A673 (cell line): ENCODE results near the gene IL1RAPL2. TPM values are rescaled to one million over a fixed set of nuclear protein-coding genes. Genes with fewer than 3 reads are reported as not detected.
"Not testable (repeated sequence)": the region's sequence is repeated elsewhere in the genome, so short reads cannot be mapped to it uniquely, and the experiment has no call there.

ENCODE experiments used
- BruUV-seq: library from RNA; stranded (reverse); fragments of 400-500 nt; replicated peaks from 2 replicates; lab custom pipeline; 2021; lab: Mats Ljungman, UMichigan
- CTCF ChIA-PET: fragments of 300-600 bp; sonication (Branson Sonifier 250); formaldehyde crosslinking; loops from one replicate; lab custom pipeline; 2022; ENCODE audit warnings: antibody characterized with exemption; lab: Charles Lee
- POLR2A ChIA-PET: fragments of 300-600 bp; sonication (Branson Sonifier 250); formaldehyde crosslinking; loops from one replicate; lab custom pipeline; 2022; ENCODE audit warnings: antibody characterized with exemption; ENCODE audit not compliant: low non-redundant PET; lab: Charles Lee
- DNase-seq: peaks from one replicate; pipeline ENCODE4 v3.0.0-alpha.2; 2015; ENCODE audit warnings: low spot score
- H3K27ac ChIP-seq: fragments of 200-600 bp; sonication (generic); 2 replicates; pipeline ENCODE4 v1.5.1; 2016; ENCODE audit warnings: mixed run types, low read depth, mild to moderate bottlenecking, mixed read lengths, antibody characterized with exemption, low read length; ENCODE audit not compliant: poor library complexity, severe bottlenecking
- H3K27me3 ChIP-seq: fragments of 200-600 bp; sonication (generic); replicated peaks from 2 replicates; pipeline ENCODE4 v1.6.1; 2017; ENCODE audit warnings: mixed run types, low read depth, mild to moderate bottlenecking, mixed read lengths, antibody characterized with exemption, low read length; ENCODE audit not compliant: insufficient read depth, poor library complexity
- H3K36me3 ChIP-seq: fragments of 200-600 bp; sonication (generic); 2 replicates; pipeline ENCODE4 v1.6.1; 2016; ENCODE audit warnings: mixed run types, mild to moderate bottlenecking, mixed read lengths, antibody characterized with exemption, low read length; ENCODE audit not compliant: insufficient read depth, poor library complexity, severe bottlenecking
- H3K4me1 ChIP-seq: fragments of 200-600 bp; sonication (generic); 2 replicates; pipeline ENCODE4 v1.6.1; 2017; ENCODE audit warnings: mixed run types, mild to moderate bottlenecking, mixed read lengths, antibody characterized with exemption, low read length; ENCODE audit not compliant: insufficient read depth, poor library complexity, severe bottlenecking
- H3K4me3 ChIP-seq: fragments of 200-600 bp; sonication (generic); 2 replicates; pipeline ENCODE4 v1.5.1; 2016; ENCODE audit warnings: low read depth, mixed run types, mild to moderate bottlenecking, mixed read lengths, low read length; ENCODE audit not compliant: poor library complexity, severe bottlenecking
- H3K9me3 ChIP-seq: fragments of 200-600 bp; sonication (generic); 2 replicates; pipeline ENCODE4 v1.6.1; 2016; ENCODE audit warnings: mixed run types, low read depth, mild to moderate bottlenecking, mixed read lengths, antibody characterized with exemption, low read length; ENCODE audit not compliant: poor library complexity, severe bottlenecking
- CTCF ChIP-seq: fragments of 300-800, 200-600 bp; sonication (generic); conservative IDR thresholded peaks from 2 replicates; pipeline ENCODE4 v1.5.1; 2017; ENCODE audit warnings: low read depth, mild to moderate bottlenecking, antibody characterized with exemption, low read length, moderate library complexity, mixed read lengths
- EZH2 ChIP-seq: fragments of 200-600 bp; sonication (generic); IDR thresholded peaks from 2 replicates; pipeline ENCODE4 v1.6.1; 2017; ENCODE audit warnings: borderline replicate concordance, low read depth, mild to moderate bottlenecking, mixed read lengths, antibody characterized with exemption, low read length; ENCODE audit not compliant: poor library complexity, severe bottlenecking
- intact Hi-C: fragments of 100-400 bp; cut with micrococcal nuclease; formaldehyde crosslinking; loops from one replicate; pipeline ENCODE4 v1.10.0; 2022; ENCODE audit not compliant: unreplicated experiment
- total RNA-seq: library from RNA; stranded (reverse); gene quantifications from 2 replicates; pipeline ENCODE4 v1.2.3, GENCODE V29; 2021

Gene IL1RAPL2
- total RNA-seq, 1 experiment from 2014 or later: not detected

DNA sequence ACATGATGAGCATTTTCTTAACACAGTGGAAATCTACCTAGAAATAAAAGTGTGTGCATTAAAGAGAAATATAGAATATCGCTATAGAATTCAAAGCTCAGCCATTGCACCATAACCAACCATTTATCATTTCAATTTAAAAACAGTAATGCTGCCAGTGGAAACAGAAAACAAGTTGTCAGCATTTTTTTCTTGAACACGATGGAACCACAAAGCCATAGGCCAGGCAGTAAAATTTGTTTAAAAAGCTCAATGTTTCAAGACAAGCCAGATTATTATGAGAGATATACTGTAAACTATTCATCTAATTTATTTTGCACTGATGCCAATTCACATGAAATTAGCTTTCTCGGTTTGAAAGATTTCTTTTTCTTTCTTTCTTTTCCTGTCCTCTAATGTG, 1209.7 kb downstream of the IL1RAPL2 start:
- no TSS peak for BruUV-seq
- ChIA-PET POLR2A (no interaction called here), CTCF (no interaction called here)
- no peak overlapping the region for H3K27ac ChIP-seq
- no peak for DNase-seq
- H3K27me3 ChIP-seq: peaks cover 2% of the 10 kb centered on the region
- intact Hi-C loops: no loop called here
- TF ChIP-seq EZH2 (no peak), CTCF (no peak)
- no peaks in the 10 kb centered on the region for H3K4me1 ChIP-seq
- H3K4me3 ChIP-seq: no peak overlapping the region
- no peaks in the 10 kb centered on the region for H3K36me3 ChIP-seq
- no peaks in the 10 kb centered on the region for H3K9me3 ChIP-seq

- no peak overlapping the region for H3K4me3 ChIP-seq
- POLR2A ChIA-PET: no interaction called here
- no TSS peak for BruUV-seq
- no peaks in the 10 kb centered on the region for H3K4me1 ChIP-seq
- DNase-seq: no peak
- peaks cover 5% of the 10 kb centered on the region for H3K27me3 ChIP-seq
- CTCF ChIA-PET: no interaction called here
- no peak overlapping the region for H3K27ac ChIP-seq
- intact Hi-C loops: no loop called here
- H3K36me3 ChIP-seq: no peaks in the 10 kb centered on the region
- H3K9me3 ChIP-seq: no peaks in the 10 kb centered on the region
- no peak for TF ChIP-seq CTCF
- TF ChIP-seq EZH2: no peak
These were observed 1215.8 kb downstream of the IL1RAPL2 start for GRCh38 chrX:105781804-105782203.

DNA sequence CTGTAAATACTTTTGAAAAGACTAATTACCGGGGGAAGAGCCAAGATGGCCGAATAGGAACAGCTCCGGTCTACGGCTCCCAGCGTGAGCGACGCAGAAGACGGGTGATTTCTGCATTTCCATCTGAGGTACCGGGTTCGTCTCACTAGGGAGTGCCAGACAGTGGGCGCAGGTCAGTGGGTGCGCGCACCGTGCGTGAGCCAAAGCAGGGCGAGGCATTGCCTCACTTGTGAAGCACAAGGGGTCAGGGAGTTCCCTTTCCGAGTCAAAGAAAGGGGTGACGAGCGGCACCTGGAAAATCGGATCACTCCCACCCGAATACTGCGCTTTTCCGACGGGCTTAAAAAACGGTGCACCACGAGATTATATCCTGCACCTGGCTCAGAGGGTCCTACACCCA, 1230.9 kb downstream of the IL1RAPL2 start:
- H3K4me1 ChIP-seq, BruUV-seq, H3K4me3 ChIP-seq, DNase-seq, POLR2A ChIA-PET, H3K9me3 ChIP-seq, CTCF ChIA-PET, H3K36me3 ChIP-seq, H3K27me3 ChIP-seq, intact Hi-C loops, H3K27ac ChIP-seq: not testable (repeated sequence)

DNA sequence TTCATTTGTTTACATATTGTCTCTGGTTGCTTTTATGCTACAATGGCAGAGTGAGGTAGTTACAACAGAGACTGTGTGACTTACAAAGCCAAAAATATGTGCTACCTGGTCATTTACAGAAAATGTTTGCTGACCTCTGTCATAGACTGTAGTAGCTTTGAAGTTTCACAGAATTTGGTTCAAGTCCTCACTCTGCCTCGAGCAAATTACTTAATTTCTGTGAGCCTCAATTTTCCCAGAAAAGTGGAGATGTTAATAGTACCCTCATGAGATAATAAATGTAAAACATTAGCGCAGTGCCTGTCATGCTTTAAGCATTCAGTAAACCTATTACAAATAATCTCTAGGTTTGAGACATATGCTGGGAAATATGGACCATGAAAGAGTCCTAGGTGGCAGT, 1237.9 kb downstream of the IL1RAPL2 start:
- H3K4me3 ChIP-seq: no peak overlapping the region
- TF ChIP-seq CTCF (no peak), EZH2 (no peak)
- no peaks in the 10 kb centered on the region for H3K27me3 ChIP-seq
- no peak for DNase-seq
- H3K9me3 ChIP-seq: no peaks in the 10 kb centered on the region
- ChIA-PET CTCF (no interaction called here), POLR2A (no interaction called here)
- H3K4me1 ChIP-seq: no peaks in the 10 kb centered on the region
- no peaks in the 10 kb centered on the region for H3K36me3 ChIP-seq
- intact Hi-C loops: no loop called here
- H3K27ac ChIP-seq: no peak overlapping the region
- no TSS peak for BruUV-seq

DNA sequence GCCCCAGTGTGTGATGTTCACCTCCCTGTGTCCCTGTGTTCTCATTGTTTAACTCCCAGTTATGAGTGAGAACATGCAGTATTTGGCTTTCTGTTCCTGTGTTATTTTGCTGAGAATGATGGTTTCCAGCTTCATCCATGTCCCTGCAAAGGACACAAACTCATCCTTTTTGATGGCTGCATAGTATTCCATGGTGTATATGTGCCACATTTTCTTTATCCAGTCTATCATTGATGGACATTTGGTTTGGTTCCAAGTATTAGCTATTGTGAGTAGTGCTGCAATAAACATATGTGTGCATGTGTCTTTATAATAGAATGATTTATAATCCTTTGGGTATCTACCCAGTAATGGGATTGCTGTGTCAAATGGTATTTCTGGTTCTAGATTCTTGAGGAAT, 1239.7 kb downstream of the IL1RAPL2 start:
- POLR2A ChIA-PET, intact Hi-C loops, H3K27me3 ChIP-seq, H3K36me3 ChIP-seq, H3K4me3 ChIP-seq, H3K9me3 ChIP-seq, H3K4me1 ChIP-seq, CTCF ChIA-PET, BruUV-seq, DNase-seq, H3K27ac ChIP-seq: not testable (repeated sequence)
